ENCODE results near the gene DSP. TPM values are rescaled to one million over a fixed set of nuclear protein-coding genes. Genes with fewer than 3 reads are reported as not detected.
A peak's percentile ranks its signal among the peaks of the same experiment; 100 is the strongest.

The DSP gene
- total and polyA plus RNA-seq, 4 donors: 25.0 to 74.7 (median 34.1) TPM

GRCh38 chr6:7513529-7513928, 27.9 kb upstream of the DSP start:
- Histone ChIP-seq H3K27ac (ENCODE audit: low read depth in 1 of 2, low read length in 2 of 2) (no peak overlapping the region), H3K4me3 (ENCODE audit: low read depth in 1 of 3, low read length in 3 of 3) (no peak overlapping the region), H3K36me3 (ENCODE audit: control insufficient read depth in 4 of 4, insufficient read depth in 3 of 4, low read depth in 1 of 4, low read length in 3 of 4) (no peaks in the 10 kb centered on the region), H3K9ac (ENCODE audit: low read depth in 1 of 2, low read length in 2 of 2) (no peak overlapping the region), H3K27me3 (ENCODE audit: control insufficient read depth in 4 of 4, insufficient read depth in 4 of 4, low read length in 3 of 4) (no peaks in the 10 kb centered on the region), H3K9me3 (ENCODE audit: control insufficient read depth in 4 of 4, low read length in 3 of 4) (no peaks in the 10 kb centered on the region), H3K4me1 (ENCODE audit: control insufficient read depth in 4 of 4, insufficient read depth in 4 of 4, low read length in 3 of 4) (peaks cover 0 to 10% (median 4%) of the 10 kb centered on the region in 4 donors)
- TF ChIP-seq RXRA (IDR thresholded peaks at IDR 0.05) (peak; percentile 7 to 29), HNF4G (IDR thresholded peaks at IDR 0.05) (no peak), JUND (IDR thresholded peaks at IDR 0.05) (no peak), HNF4A (conservative IDR thresholded peaks at IDR 0.05) (peak; percentile 82 to 86), RAD21 (IDR thresholded peaks at IDR 0.05) (peak; percentile 11 to 33), REST (IDR thresholded peaks at IDR 0.05) (no peak), GABPA (IDR thresholded peaks at IDR 0.05 in 1 of 2, conservative IDR thresholded peaks at IDR 0.05 in 1 of 2) (no peak), ATF3 (IDR thresholded peaks at IDR 0.05) (peak; percentile 18), YY1 (IDR thresholded peaks at IDR 0.05) (no peak), FOXA2 (IDR thresholded peaks at IDR 0.05) (no peak), TAF1 (conservative IDR thresholded peaks at IDR 0.05) (no peak), SP1 (IDR thresholded peaks at IDR 0.05) (no peak), MAX (IDR thresholded peaks at IDR 0.05) (peak; percentile 19), NR2F2 (IDR thresholded peaks at IDR 0.05) (no peak), EGR1 (IDR thresholded peaks at IDR 0.05; ENCODE audit: low read depth in 2 of 2) (no peak), FOXA1 (IDR thresholded peaks at IDR 0.05) (no peak), ZBTB33 (IDR thresholded peaks at IDR 0.05) (no peak)
- WGBS: 39% methylated on average over 5 of the region's 5 CpGs
- DNase-seq (ENCODE audit: low spot score): no peak

GRCh38 chr6:7515363-7515762, 26.1 kb upstream of the DSP start:
- WGBS: 69% methylated on average over 2 of the region's 2 CpGs
- no peaks in the 10 kb centered on the region for H3K36me3 ChIP-seq (ENCODE audit: control insufficient read depth in 4 of 4, insufficient read depth in 3 of 4, low read depth in 1 of 4, low read length in 3 of 4)
- no peak overlapping the region for H3K9ac ChIP-seq (ENCODE audit: low read depth in 1 of 2, low read length in 2 of 2)
- DNase-seq (ENCODE audit: low spot score): no peak
- no peaks in the 10 kb centered on the region for H3K27me3 ChIP-seq (ENCODE audit: control insufficient read depth in 4 of 4, insufficient read depth in 4 of 4, low read length in 3 of 4)
- peaks cover 0 to 10% (median 4%) of the 10 kb centered on the region in 4 donors for H3K4me1 ChIP-seq (ENCODE audit: control insufficient read depth in 4 of 4, insufficient read depth in 4 of 4, low read length in 3 of 4)
- H3K4me3 ChIP-seq (ENCODE audit: low read depth in 1 of 3, low read length in 3 of 3): no peak overlapping the region
- no peak for TF ChIP-seq TAF1 (conservative IDR thresholded peaks at IDR 0.05)
- TF ChIP-seq YY1 (IDR thresholded peaks at IDR 0.05): no peak
- TF ChIP-seq FOXA1 (IDR thresholded peaks at IDR 0.05): no peak
- no peak for TF ChIP-seq HNF4G (IDR thresholded peaks at IDR 0.05)
- TF ChIP-seq NR2F2 (IDR thresholded peaks at IDR 0.05): no peak
- no peak for TF ChIP-seq JUND (IDR thresholded peaks at IDR 0.05)
- no peak for TF ChIP-seq EGR1 (IDR thresholded peaks at IDR 0.05; ENCODE audit: low read depth in 2 of 2)
- no peak for TF ChIP-seq FOXA2 (IDR thresholded peaks at IDR 0.05)
- TF ChIP-seq GABPA (IDR thresholded peaks at IDR 0.05 in 1 of 2, conservative IDR thresholded peaks at IDR 0.05 in 1 of 2): no peak
- no peak for TF ChIP-seq CTCF (IDR thresholded peaks at IDR 0.05; ENCODE audit: low read depth, low read length, missing input control)
- no peaks in the 10 kb centered on the region for H3K9me3 ChIP-seq (ENCODE audit: control insufficient read depth in 4 of 4, low read length in 3 of 4)
- H3K27ac ChIP-seq (ENCODE audit: low read depth in 1 of 2, low read length in 2 of 2): no peak overlapping the region

Data from liver (tissue), 9 donors.